ENCODE results near the gene EIF2D. TPM values are rescaled to one million over a fixed set of nuclear protein-coding genes. Genes with fewer than 3 reads are reported as not detected.

The EIF2D gene
- total and polyA plus RNA-seq, 9 of the 15 experiments (the other 6 are each of a cell fraction or from before 2014, with no cell fraction given) = 81.1 to 138 (median 93.9) TPM

- TF ChIP-seq ILK (tag; IDR thresholded peaks at IDR 0.05; ENCODE audit: borderline replicate concordance, low read depth) (no peak), TFAP4 (CRISPR knock-in tag; IDR thresholded peaks at IDR 0.05; ENCODE audit: borderline replicate concordance) (peak; percentile 46; the same call in 1 of the 2 replicates), MTA1 (IDR thresholded peaks at IDR 0.05; ENCODE audit: borderline replicate concordance) (0 out of 2 replicates have a peak, but pooled peaks have one; percentile 35), CTBP1 (IDR thresholded peaks at IDR 0.05; ENCODE audit: borderline replicate concordance) (peak; percentile 80), CREB1 (IDR thresholded peaks at IDR 0.05) (peak; percentile 24; the same call in 1 of the 2 replicates), CREB1 (CRISPR knock-in tag; IDR thresholded peaks at IDR 0.05) (peak; percentile 81), ATF7 (IDR thresholded peaks at IDR 0.05) (peak; percentile 78), ZC3H11A (IDR thresholded peaks at IDR 0.05; ENCODE audit: low read depth, low read length) (no peak), L3MBTL2 (IDR thresholded peaks at IDR 0.05) (peak; percentile 34; the same call in 1 of the 2 replicates), FOXP4 (CRISPR knock-in tag; IDR thresholded peaks at IDR 0.05; ENCODE audit: borderline replicate concordance) (0 out of 2 replicates have a peak, but pooled peaks have one; percentile 65), TAF1 (IDR thresholded peaks at IDR 0.05; ENCODE audit: control insufficient read depth, extremely low read depth, insufficient read depth, low read length, severe bottlenecking) (no peak), RREB1 (CRISPR knock-in tag; IDR thresholded peaks at IDR 0.05) (0 out of 2 replicates have a peak, but pooled peaks have one; percentile 63), ZNF79 (CRISPR knock-in tag; IDR thresholded peaks at IDR 0.05; ENCODE audit: low read depth) (0 out of 2 replicates have a peak, but pooled peaks have one; percentile 34), ZNF639 (CRISPR knock-in tag; conservative IDR thresholded peaks at IDR 0.05 in 1 of 2, IDR thresholded peaks at IDR 0.05 in 1 of 2) (peak in 1 of 2 experiments; percentile 77; a peak in 2 of 4 replicates)
Observed at GRCh38 chr1:206579747-206580437, 32.4 kb downstream of the EIF2D start (continued).
